ENCODE measurements around the gene IVNS1ABP.

DNA sequence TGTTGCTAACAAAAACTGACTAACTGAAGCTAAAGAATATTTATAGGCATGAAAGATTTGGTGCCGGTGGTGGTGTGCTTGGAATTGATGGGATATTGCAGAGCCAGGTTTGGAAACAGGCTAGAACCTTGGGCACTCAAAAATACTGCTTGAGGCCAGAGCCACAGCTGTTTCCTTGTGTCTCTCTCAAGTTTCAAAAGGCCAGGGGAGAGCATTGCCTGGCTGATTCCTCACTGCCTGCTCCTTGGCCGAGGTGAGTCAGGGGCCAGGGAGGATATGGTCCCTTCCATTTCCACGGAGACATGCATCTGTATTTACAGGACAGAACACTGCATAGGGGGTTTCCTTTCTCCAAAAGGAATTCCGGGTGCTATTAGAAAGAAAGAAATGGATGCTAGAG lies 36.1 kb upstream of the IVNS1ABP start:
- TF ChIP-seq CTCF (IDR thresholded peaks at IDR 0.05; ENCODE audit: low read depth, low read length, poor library complexity, severe bottlenecking) (no peak), EZH2phosphoT487 (IDR thresholded peaks at IDR 0.05; ENCODE audit: borderline replicate concordance, low read length) (no peak)
